CD4-positive, alpha-beta memory T cell (primary cell): ENCODE results near the gene HTRA2. TPM values are rescaled to one million over a fixed set of nuclear protein-coding genes. Genes with fewer than 3 reads are reported as not detected.

Experiments used
- CTCF ChIA-PET: fragments of 350-600 bp; sonication (Branson Sonifier 250); formaldehyde crosslinking; loops from one replicate; lab custom pipeline; 2021; ENCODE audit warnings: inconsistent platforms; ENCODE audit not compliant: partially characterized antibody; lab: Charles Lee
- POLR2A ChIA-PET: fragments of 350-600 bp; sonication (Branson Sonifier 250); formaldehyde crosslinking; loops from one replicate; lab custom pipeline; 2021; ENCODE audit not compliant: partially characterized antibody; lab: Charles Lee
- DNase-seq, 5 donors: peaks; one replicate each; pipeline versions ENCODE4 v3.0.0 to v3.0.0-alpha.2; 2020 to 2022; ENCODE audit warnings: mixed read lengths in 1 of 5
- H3K27ac ChIP-seq: one replicate; pipeline ENCODE4 v1.7.0; 2013; ENCODE audit warnings: low read depth, low read length
- H3K27me3 ChIP-seq: 2 replicates; pipeline ENCODE4 v1.7.0; 2013; ENCODE audit warnings: mild to moderate bottlenecking, low read length, moderate library complexity; ENCODE audit not compliant: insufficient read depth
- H3K36me3 ChIP-seq: 2 replicates; pipeline ENCODE4 v1.7.0; 2013; ENCODE audit warnings: mild to moderate bottlenecking, low read length, moderate library complexity; ENCODE audit not compliant: insufficient read depth
- H3K4me1 ChIP-seq: 2 replicates; pipeline ENCODE4 v1.7.0; 2013; ENCODE audit warnings: mild to moderate bottlenecking, low read length, moderate library complexity; ENCODE audit not compliant: insufficient read depth
- H3K4me3 ChIP-seq, 2 donors: one replicate each; pipeline ENCODE4 v1.7.0; 2013; ENCODE audit warnings: low read length in 2 of 2, mild to moderate bottlenecking in 1 of 2
- H3K9me3 ChIP-seq, 2 donors: one replicate each; pipeline ENCODE4 v1.7.0; 2013; ENCODE audit warnings: low read length in 2 of 2, control low read depth in 1 of 2; ENCODE audit not compliant: control insufficient read depth in 1 of 2
- H3K27ac Mint-ChIP-seq, 7 donors: one replicate each; pipeline ENCODE4 v1.8.0; 2020 to 2021; ENCODE audit warnings: mixed read lengths in 7 of 7, mild to moderate bottlenecking in 6 of 7, inconsistent platforms in 3 of 7, moderate library complexity in 3 of 7
- H3K27me3 Mint-ChIP-seq, 2 donors: one replicate each; pipeline ENCODE4 v1.8.0; 2020 to 2021; ENCODE audit warnings: mixed read lengths in 2 of 2
- H3K36me3 Mint-ChIP-seq, 2 donors: one replicate each; pipeline ENCODE4 v1.8.0; 2020 to 2021; ENCODE audit warnings: mixed read lengths in 2 of 2, inconsistent platforms in 1 of 2, mild to moderate bottlenecking in 1 of 2
- H3K4me1 Mint-ChIP-seq, 4 donors: one replicate each; pipeline ENCODE4 v1.8.0; 2020 to 2021; ENCODE audit warnings: mixed read lengths in 4 of 4, mild to moderate bottlenecking in 1 of 4
- H3K4me3 Mint-ChIP-seq, 8 donors: one replicate each; pipeline ENCODE4 v1.8.0; 2020 to 2021; ENCODE audit warnings: mixed read lengths in 8 of 8, mild to moderate bottlenecking in 7 of 8, moderate library complexity in 6 of 8, inconsistent platforms in 3 of 8
- H3K9me3 Mint-ChIP-seq, 8 donors: one replicate each; pipeline ENCODE4 v1.8.0; 2020 to 2021; ENCODE audit warnings: mixed read lengths in 8 of 8, mild to moderate bottlenecking in 5 of 8, inconsistent platforms in 3 of 8, moderate library complexity in 1 of 8
- intact Hi-C: fragments of 100-400 bp; cut with micrococcal nuclease; formaldehyde crosslinking; loops from one replicate; pipeline ENCODE4 v1.15.1; 2023
- polyA plus RNA-seq, 2 donors: library from polyadenylated mRNA; unstranded; fragments of 300-500 nt; fragmentation: Illumina TruSeq; gene quantifications; one replicate each; pipeline ENCODE4 v1.2.3, GENCODE V29; 2021
- total RNA-seq, 2 experiments: library from RNA; stranded (reverse); gene quantifications; one replicate each; pipeline ENCODE4 v1.2.3, GENCODE V29; 2021

Gene HTRA2
- total and polyA plus RNA-seq, 4 experiments from 2014 or later, result 22.0 to 41.1 (median 32.8) TPM

GRCh38 chr2:74515981-74516633 lies 13.6 kb upstream of the HTRA2 start:
- ChIA-PET POLR2A (interaction anchor here (0.6 to 2.7 kb wide), 11 partner anchors 9 to 58 kb away, joined by 3 to 20 read pairs (median 4); partner anchors contain the start of genes AUP1, DQX1, HTRA2 and LBX2), CTCF (interaction anchor here (2.6 kb wide), 1 partner anchor 33 kb away, joined by 8 read pairs; the partner anchor contains the start of genes CCDC142 and TTC31)
- H3K4me3 Mint-ChIP-seq, result peak overlapping the region; percentile 71 to 87 (median 83)
- H3K36me3 Mint-ChIP-seq, result no peaks in the 10 kb centered on the region
- H3K27me3 Mint-ChIP-seq, result peaks cover 40 to 53% of the 10 kb centered on the region in 2 donors
- H3K27me3 ChIP-seq, result peaks cover 35% of the 10 kb centered on the region
- intact Hi-C loops, result no loop called here
- H3K27ac Mint-ChIP-seq, result no peak overlapping the region
- peak overlapping the region in 1 of 2 donors; percentile 53 for H3K4me3 ChIP-seq
- H3K9me3 Mint-ChIP-seq, result peaks cover 0 to 4% (median 0%) of the 10 kb centered on the region in 8 donors
- no peaks in the 10 kb centered on the region for H3K36me3 ChIP-seq
- peaks cover 35% of the 10 kb centered on the region for H3K4me1 ChIP-seq
- peak; percentile 71 to 76 (median 73) for DNase-seq
- H3K9me3 ChIP-seq, result no peaks in the 10 kb centered on the region
- H3K27ac ChIP-seq, result no peak overlapping the region
- H3K4me1 Mint-ChIP-seq, result peaks cover 6 to 36% (median 18%) of the 10 kb centered on the region in 4 donors

DNA sequence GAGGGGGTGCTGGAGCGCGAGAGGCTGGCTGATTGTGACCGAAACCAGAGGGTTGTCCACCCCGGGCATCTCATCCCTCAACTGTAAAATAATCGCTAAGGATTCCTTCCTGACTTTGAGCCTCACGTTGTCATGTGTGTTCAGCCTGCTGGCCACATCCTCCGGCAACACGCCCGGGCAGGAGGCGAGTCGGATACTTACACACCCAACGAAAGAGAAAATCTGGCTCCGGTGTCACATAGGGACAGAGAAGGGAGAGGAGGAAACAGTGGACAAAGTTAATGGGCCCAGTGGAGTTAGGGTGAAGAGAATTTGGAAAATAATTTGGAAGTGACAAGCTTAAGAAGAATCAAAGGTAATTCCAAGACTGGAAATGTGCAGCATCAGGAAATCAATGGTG lies 13.1 kb upstream of the HTRA2 start:
- H3K4me3 ChIP-seq, result peak overlapping the region in 1 of 2 donors; percentile 53

GRCh38 chr2:74522516-74522915 lies 7.2 kb upstream of the HTRA2 start:
- peaks cover 0 to 3% (median 0%) of the 10 kb centered on the region in 8 donors for H3K9me3 Mint-ChIP-seq
- no peak overlapping the region for H3K4me3 Mint-ChIP-seq
- H3K4me1 Mint-ChIP-seq, result peaks cover 0 to 9% (median 6%) of the 10 kb centered on the region in 4 donors
- peaks cover 26 to 30% of the 10 kb centered on the region in 2 donors for H3K27me3 Mint-ChIP-seq
- no peak overlapping the region for H3K4me3 ChIP-seq
- peaks cover 8% of the 10 kb centered on the region for H3K27me3 ChIP-seq
- H3K4me1 ChIP-seq, result no peaks in the 10 kb centered on the region
- intact Hi-C loops, result no loop called here
- CTCF ChIA-PET, result interaction anchor here (1.3 to 1.5 kb wide), 2 partner anchors 14 to 18 kb away, joined by 3 read pairs; no protein-coding TSS in a partner anchor
- H3K36me3 Mint-ChIP-seq, result peaks cover 17 to 19% of the 10 kb centered on the region in 2 donors
- H3K9me3 ChIP-seq, result no peaks in the 10 kb centered on the region
- peaks cover 13% of the 10 kb centered on the region for H3K36me3 ChIP-seq
- DNase-seq, result no peak
- no peak overlapping the region for H3K27ac Mint-ChIP-seq
- POLR2A ChIA-PET, result interaction anchor here (1.1 to 1.4 kb wide), 2 partner anchors 58 to 68 kb away, joined by 3 to 4 read pairs; partner anchors contain the start of gene INO80B
- H3K27ac ChIP-seq, result no peak overlapping the region

More for the DNA sequence above, 13.1 kb upstream of the HTRA2 start:
- H3K27me3 Mint-ChIP-seq, result peaks cover 40 to 54% of the 10 kb centered on the region in 2 donors
- no peak for DNase-seq
- H3K4me1 Mint-ChIP-seq, result peaks cover 6 to 36% (median 18%) of the 10 kb centered on the region in 4 donors
- POLR2A ChIA-PET, result interaction anchor here (0.6 to 2.7 kb wide), 9 partner anchors 10 to 59 kb away, joined by 3 to 20 read pairs (median 4); partner anchors contain the start of genes AUP1, DQX1, HTRA2 and LBX2
- Histone ChIP-seq H3K36me3 (no peaks in the 10 kb centered on the region), H3K27me3 (peaks cover 35% of the 10 kb centered on the region), H3K9me3 (no peaks in the 10 kb centered on the region), H3K27ac (no peak overlapping the region), H3K4me1 (peaks cover 35% of the 10 kb centered on the region)
- no peaks in the 10 kb centered on the region for H3K36me3 Mint-ChIP-seq
- peak overlapping the region; percentile 71 to 87 (median 83) for H3K4me3 Mint-ChIP-seq
- peaks cover 0 to 4% (median 0%) of the 10 kb centered on the region in 8 donors for H3K9me3 Mint-ChIP-seq
- H3K27ac Mint-ChIP-seq, result peak overlapping the region in 1 of 7 donors; percentile 72
- CTCF ChIA-PET, result interaction anchor here (1.4 to 2.6 kb wide), 2 partner anchors 34 to 71 kb away, joined by 3 to 8 read pairs; partner anchors contain the start of genes CCDC142 and TTC31
- intact Hi-C loops, result no loop called here

DNA sequence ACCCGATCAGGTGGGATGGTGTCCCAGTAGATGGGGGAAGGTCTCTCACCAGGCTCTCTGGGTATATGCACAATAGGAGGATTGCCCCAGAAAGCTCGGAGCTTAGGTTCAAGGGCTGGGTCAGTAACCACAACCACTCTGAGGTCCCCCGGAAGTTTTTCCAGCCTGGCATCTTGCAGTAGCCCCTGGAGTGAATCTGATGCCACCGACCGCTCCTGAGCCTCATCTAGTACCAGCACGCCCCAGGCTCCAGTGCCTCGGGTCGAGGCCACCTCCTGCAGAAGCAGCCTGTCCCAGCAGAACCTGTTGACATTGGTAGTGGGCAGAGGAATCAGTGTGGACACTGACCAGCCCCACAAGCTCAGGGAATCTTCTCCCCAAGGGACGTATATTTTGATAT lies 5.7 kb upstream of the HTRA2 start:
- Mint-ChIP-seq H3K4me1 (peaks cover 5 to 23% (median 17%) of the 10 kb centered on the region in 4 donors), H3K27me3 (peaks cover 13 to 19% of the 10 kb centered on the region in 2 donors), H3K27ac (peak overlapping the region in 1 of 7 donors; percentile 26), H3K4me3 (no peak overlapping the region), H3K9me3 (peaks cover 0 to 3% (median 0%) of the 10 kb centered on the region in 8 donors), H3K36me3 (peaks cover 26 to 29% of the 10 kb centered on the region in 2 donors)
- no peak overlapping the region for H3K4me3 ChIP-seq
- peaks cover 19% of the 10 kb centered on the region for H3K36me3 ChIP-seq
- DNase-seq, result no peak
- no peak overlapping the region for H3K27ac ChIP-seq
- CTCF ChIA-PET, result interaction anchor here (1.0 to 1.4 kb wide), 2 partner anchors 15 to 21 kb away, joined by 3 to 4 read pairs; no protein-coding TSS in a partner anchor
- intact Hi-C loops, result no loop called here
- no peaks in the 10 kb centered on the region for H3K27me3 ChIP-seq
- POLR2A ChIA-PET, result interaction anchor here (1.0 kb wide), 1 partner anchor 10 kb away, joined by 4 read pairs; the partner anchor contains the start of gene TLX2
- no peaks in the 10 kb centered on the region for H3K9me3 ChIP-seq
- peaks cover 12% of the 10 kb centered on the region for H3K4me1 ChIP-seq

DNA sequence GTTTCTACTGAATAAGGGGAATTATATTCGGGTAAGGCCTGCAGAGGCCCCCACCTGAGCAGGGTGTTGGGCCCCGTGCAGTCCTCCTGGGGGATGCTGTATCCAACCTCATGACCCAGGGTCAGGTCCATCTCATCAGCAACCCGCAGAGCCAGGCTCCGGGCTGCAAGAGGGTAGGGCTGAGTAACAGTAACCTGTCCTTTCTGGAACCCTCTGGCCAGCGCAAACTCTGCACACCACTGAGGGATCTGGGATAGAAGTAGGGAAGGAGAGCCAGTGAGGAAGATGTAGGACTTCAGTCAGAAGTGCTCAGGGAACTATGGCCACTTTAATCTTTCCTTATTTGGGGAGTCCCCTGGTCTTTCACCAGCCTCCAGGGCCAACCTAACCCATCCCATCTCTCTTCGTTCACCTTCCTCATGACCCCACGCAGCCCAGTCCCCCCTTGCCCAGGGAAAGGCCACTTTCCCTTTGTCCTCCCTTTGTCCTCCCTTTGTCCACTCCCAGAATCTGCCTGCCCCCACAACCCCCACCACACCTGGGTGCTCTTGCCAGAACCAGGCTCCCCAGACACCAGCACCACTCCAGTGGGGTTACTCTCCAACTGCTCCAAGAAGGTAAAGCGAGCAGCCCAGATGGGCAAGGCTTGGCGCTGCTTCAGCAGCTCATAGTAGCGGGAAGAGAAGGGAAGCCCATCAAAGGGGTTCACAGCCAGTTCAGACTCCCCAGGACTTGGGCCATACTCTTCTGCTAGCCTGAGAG lies 4.6 kb upstream of the HTRA2 start:
- Histone ChIP-seq H3K27me3 (no peaks in the 10 kb centered on the region), H3K36me3 (peaks cover 19% of the 10 kb centered on the region), H3K4me3 (no peak overlapping the region), H3K27ac (no peak overlapping the region), H3K9me3 (no peaks in the 10 kb centered on the region), H3K4me1 (peaks cover 15% of the 10 kb centered on the region)
- POLR2A ChIA-PET, result interaction anchor here (2.1 to 2.8 kb wide), 3 partner anchors 10 to 21 kb away, joined by 7 to 12 read pairs (median 8); partner anchors contain the start of genes PCGF1 and TLX2
- CTCF ChIA-PET, result interaction anchor here (1.3 to 1.4 kb wide), 2 partner anchors 11 to 42 kb away, joined by 3 to 7 read pairs; partner anchors contain the start of genes CCDC142, TLX2 and TTC31
- Mint-ChIP-seq H3K27me3 (peaks cover 5 to 8% of the 10 kb centered on the region in 2 donors), H3K4me3 (no peak overlapping the region), H3K9me3 (peaks cover 0 to 2% (median 0%) of the 10 kb centered on the region in 8 donors), H3K36me3 (peaks cover 26 to 35% of the 10 kb centered on the region in 2 donors), H3K4me1 (peaks cover 5 to 26% (median 19%) of the 10 kb centered on the region in 4 donors), H3K27ac (no peak overlapping the region)
- intact Hi-C loops, result no loop called here
- no peak for DNase-seq

- Mint-ChIP-seq H3K4me1 (peaks cover 11 to 33% (median 25%) of the 10 kb centered on the region in 4 donors), H3K27ac (peak within 1 kb of the TSS in 5 of 7 donors; percentile 12 to 62 (median 52)), H3K27me3 (peaks cover 2 to 4% of the 10 kb centered on the region in 2 donors), H3K9me3 (no peaks in the 10 kb centered on the region), H3K4me3 (peak within 1 kb of the TSS in 5 of 8 donors; percentile 1 to 57 (median 39)), H3K36me3 (peaks cover 26 to 38% of the 10 kb centered on the region in 2 donors)
- Histone ChIP-seq H3K9me3 (no peaks in the 10 kb centered on the region), H3K4me3 (no peak within 1 kb of the TSS), H3K4me1 (peaks cover 20% of the 10 kb centered on the region), H3K27ac (no peak within 1 kb of the TSS), H3K27me3 (no peaks in the 10 kb centered on the region), H3K36me3 (peaks cover 19% of the 10 kb centered on the region)
- ChIA-PET CTCF (interaction anchor here (1.3 to 1.6 kb wide), 3 partner anchors 11 to 702 kb away, joined by 3 to 7 read pairs (median 3); partner anchors contain the start of genes CCDC142, TLX2 and TTC31), POLR2A (interaction anchor here (0.8 to 2.8 kb wide), 10 partner anchors 10 to 105 kb away, joined by 3 to 12 read pairs (median 6); partner anchors contain the start of genes C2orf81, CCDC142, MRPL53 and PCGF1)
- DNase-seq, result peak in 1 of 5 donors; percentile 39
- intact Hi-C loops, result no loop called here
Measured at GRCh38 chr2:74525717-74526648, 3.8 kb upstream of the HTRA2 start, which contains the start of gene DQX1. Gene DQX1 (minus strand): TSS chr2:74526231. CDS start chr2:74525729, 502 bp downstream.
